H9 (cell line): ENCODE results near the gene ZFAND3. TPM values are rescaled to one million over a fixed set of nuclear protein-coding genes. Genes with fewer than 3 reads are reported as not detected.
A peak's percentile ranks its signal among the peaks of the same experiment; 100 is the strongest.

ENCODE experiments used
- DNase-seq: peaks from one replicate; pipeline ENCODE4 v3.0.0-alpha.2; 2017
- H2AFZ ChIP-seq: one replicate; pipeline ENCODE4 v1.6.1; 2013; ENCODE audit warnings: mild to moderate bottlenecking, low read length, control low read depth, moderate library complexity
- H2AK5ac ChIP-seq: 2 replicates; pipeline ENCODE4 v1.6.1; 2013; ENCODE audit warnings: low read length, control low read depth, mixed read lengths; ENCODE audit not compliant: insufficient read length
- H2BK120ac ChIP-seq: one replicate; pipeline ENCODE4 v1.6.1; 2013; ENCODE audit warnings: low read depth, mild to moderate bottlenecking, low read length, control low read depth, inconsistent platforms; ENCODE audit not compliant: poor library complexity, severe bottlenecking
- H2BK12ac ChIP-seq: 2 replicates; pipeline ENCODE4 v1.6.1; 2013; ENCODE audit warnings: low read length, control low read depth, mixed read lengths, low read depth; ENCODE audit not compliant: insufficient read length
- H2BK15ac ChIP-seq: 2 replicates; pipeline ENCODE4 v1.6.1; 2013; ENCODE audit warnings: low read depth, low read length, control low read depth
- H2BK20ac ChIP-seq: one replicate; pipeline ENCODE4 v1.6.1; 2013; ENCODE audit warnings: low read depth, mild to moderate bottlenecking, low read length, control low read depth, inconsistent platforms; ENCODE audit not compliant: poor library complexity, severe bottlenecking
- H2BK5ac ChIP-seq: 2 replicates; pipeline ENCODE4 v1.6.1; 2013; ENCODE audit warnings: low read length, control low read depth, mixed read lengths; ENCODE audit not compliant: insufficient read length
- H3K14ac ChIP-seq: 2 replicates; pipeline ENCODE4 v1.6.1; 2013; ENCODE audit warnings: low read length, control low read depth; ENCODE audit not compliant: insufficient read depth
- H3K18ac ChIP-seq: 2 replicates; pipeline ENCODE4 v1.6.1; 2013; ENCODE audit warnings: low read depth, mild to moderate bottlenecking, mixed read lengths, low read length, control low read depth; ENCODE audit not compliant: insufficient read length
- H3K23ac ChIP-seq: 2 replicates; pipeline ENCODE4 v1.6.1; 2013; ENCODE audit warnings: low read length, control low read depth, mixed read lengths, low read depth; ENCODE audit not compliant: insufficient read length
- H3K23me2 ChIP-seq: 2 replicates; pipeline ENCODE4 v1.6.1; 2013; ENCODE audit warnings: low read depth, mild to moderate bottlenecking, mixed read lengths, low read length, control low read depth; ENCODE audit not compliant: insufficient read length, poor library complexity, severe bottlenecking
- H3K27ac ChIP-seq: 2 replicates; pipeline ENCODE4 v1.5.1; 2013; ENCODE audit warnings: low read length, control low read depth, mixed read lengths, low read depth; ENCODE audit not compliant: insufficient read length
- H3K27me3 ChIP-seq: 2 replicates; pipeline ENCODE4 v1.6.1; 2013; ENCODE audit warnings: low read length, control low read depth, inconsistent platforms; ENCODE audit not compliant: insufficient read depth
- H3K4ac ChIP-seq: 2 replicates; pipeline ENCODE4 v1.6.1; 2013; ENCODE audit warnings: low read depth, mild to moderate bottlenecking, control low read depth, inconsistent platforms, low read length, moderate library complexity
- H3K4me1 ChIP-seq: 2 replicates; pipeline ENCODE4 v1.6.1; 2013; ENCODE audit warnings: low read length, control low read depth, inconsistent platforms; ENCODE audit not compliant: insufficient read depth
- H3K4me2 ChIP-seq: 2 replicates; pipeline ENCODE4 v1.6.1; 2013; ENCODE audit warnings: low read length, control low read depth, mixed read lengths; ENCODE audit not compliant: insufficient read length, insufficient read depth
- H3K56ac ChIP-seq: 2 replicates; pipeline ENCODE4 v1.6.1; 2013; ENCODE audit warnings: low read depth, mild to moderate bottlenecking, mixed read lengths, low read length, control low read depth; ENCODE audit not compliant: insufficient read length
- H3K79me1 ChIP-seq: 2 replicates; pipeline ENCODE4 v1.6.1; 2013; ENCODE audit warnings: low read depth, mild to moderate bottlenecking, moderate library complexity, low read length, control low read depth, inconsistent platforms; ENCODE audit not compliant: insufficient read depth, poor library complexity, severe bottlenecking
- H3K79me2 ChIP-seq: 2 replicates; pipeline ENCODE4 v1.6.1; 2013; ENCODE audit warnings: low read length, control low read depth, inconsistent platforms; ENCODE audit not compliant: insufficient read depth
- H3K9ac ChIP-seq: 2 replicates; pipeline ENCODE4 v1.6.1; 2013; ENCODE audit warnings: low read length, control low read depth, mixed read lengths; ENCODE audit not compliant: insufficient read length; ENCODE audit errors: extremely low read depth
- H3K9me3 ChIP-seq: one replicate; pipeline ENCODE4 v1.6.1; 2013; ENCODE audit warnings: low read depth, low read length, inconsistent platforms; ENCODE audit not compliant: control insufficient read depth
- H3T11ph ChIP-seq: one replicate; pipeline ENCODE4 v1.6.1; 2013; ENCODE audit warnings: mild to moderate bottlenecking, low read length, control low read depth, inconsistent platforms
- H4K20me1 ChIP-seq: one replicate; pipeline ENCODE4 v1.6.1; 2013; ENCODE audit not compliant: control insufficient read depth, insufficient read length, insufficient read depth
- H4K5ac ChIP-seq: 2 replicates; pipeline ENCODE4 v1.6.1; 2013; ENCODE audit warnings: low read depth, mild to moderate bottlenecking, mixed read lengths, low read length, control low read depth; ENCODE audit not compliant: insufficient read length
- H4K8ac ChIP-seq: replicated peaks from 2 replicates; pipeline ENCODE4 v1.6.1; 2013; ENCODE audit warnings: low read length, control low read depth, mixed read lengths, low read depth; ENCODE audit not compliant: insufficient read length
- H4K91ac ChIP-seq: 2 replicates; pipeline ENCODE4 v1.6.1; 2013; ENCODE audit warnings: low read depth, mild to moderate bottlenecking, moderate library complexity, mixed read lengths, low read length, control low read depth; ENCODE audit not compliant: insufficient read length
- H3K27ac Mint-ChIP-seq, 3 experiments: 2 replicates in 2 of 3; 3 replicates in 1 of 3; pipeline ENCODE4 v1.8.0; 2020 to 2021; ENCODE audit warnings: mixed read lengths in 3 of 3, mild to moderate bottlenecking in 1 of 3, moderate library complexity in 1 of 3
- H3K27me3 Mint-ChIP-seq: 2 replicates; pipeline ENCODE4 v1.8.0; 2021; ENCODE audit warnings: low read depth, mild to moderate bottlenecking, moderate library complexity, mixed read lengths
- H3K36me3 Mint-ChIP-seq, 3 experiments: 2 replicates in 2 of 3; 3 replicates in 1 of 3; pipeline ENCODE4 v1.8.0; 2020 to 2021; ENCODE audit warnings: low read depth in 3 of 3, mixed read lengths in 3 of 3; ENCODE audit not compliant: insufficient read depth in 1 of 3
- H3K4me1 Mint-ChIP-seq, 2 experiments: 2 replicates each; pipeline ENCODE4 v1.8.0; 2020; ENCODE audit warnings: mixed read lengths in 2 of 2
- H3K4me3 Mint-ChIP-seq, 2 experiments: 2 replicates in 1 of 2; 3 replicates in 1 of 2; pipeline ENCODE4 v1.8.0; 2020 to 2021; ENCODE audit warnings: mild to moderate bottlenecking in 2 of 2, mixed read lengths in 2 of 2, moderate library complexity in 1 of 2
- H3K9me3 Mint-ChIP-seq, 2 experiments: 2 replicates in 1 of 2; 3 replicates in 1 of 2; pipeline ENCODE4 v1.8.0; 2020; ENCODE audit warnings: mild to moderate bottlenecking in 2 of 2, mixed read lengths in 2 of 2, moderate library complexity in 1 of 2
- CTCF ChIP-seq: fragments of 200-600 bp; sonication (generic); conservative IDR thresholded peaks from 3 replicates; pipeline ENCODE4 v1.8.0; 2021; ENCODE audit warnings: antibody characterized with exemption, mild to moderate bottlenecking
- WGBS: extraction: QIAGEN DNeasy Blood & Tissue Kit; methylation state at CpG from one replicate; pipeline ENCODE4 v1.1.7; 2013; ENCODE audit warnings: missing lambda C conversion rate, low lambda C conversion rate, mixed read lengths; ENCODE audit not compliant: insufficient read length; ENCODE audit errors: extremely low coverage; 5-methylcytosine and 5-hydroxymethylcytosine counted together
- total RNA-seq: library from RNA; stranded (reverse); gene quantifications from 2 replicates; pipeline ENCODE4 v1.2.1, GENCODE V29; 2021

Gene ZFAND3
- total RNA-seq, 1 experiment from 2014 or later, result 57.7 TPM

- H2AFZ ChIP-seq, result no peak overlapping the region
- H2BK5ac ChIP-seq, result no peak overlapping the region
- H3K23ac ChIP-seq, result no peak overlapping the region
- H3K27me3 Mint-ChIP-seq, result no peaks in the 10 kb centered on the region
- no peak overlapping the region for H3T11ph ChIP-seq
- peaks cover 18 to 26% of the 10 kb centered on the region in 2 experiments for H3K4me1 Mint-ChIP-seq
- H3K9me3 ChIP-seq, result no peaks in the 10 kb centered on the region
- no peak overlapping the region for H3K14ac ChIP-seq
- no peak overlapping the region for H3K27ac ChIP-seq
- H3K36me3 Mint-ChIP-seq, result no peaks in the 10 kb centered on the region; a peak in 1 of 7 replicates
- H4K91ac ChIP-seq, result no peak overlapping the region
- H3K4me3 Mint-ChIP-seq, result no peak overlapping the region
- no peak overlapping the region for H3K4ac ChIP-seq
- no peaks in the 10 kb centered on the region for H4K20me1 ChIP-seq
- H4K8ac ChIP-seq, result no peak overlapping the region
- H2BK15ac ChIP-seq, result no peak overlapping the region
- peak overlapping the region in 1 of 3 experiments; percentile 6; a peak in 2 of 7 replicates for H3K27ac Mint-ChIP-seq
- TF ChIP-seq CTCF, result no peak
- no peak overlapping the region for H3K18ac ChIP-seq
- no peaks in the 10 kb centered on the region for H3K79me1 ChIP-seq
- H2BK120ac ChIP-seq, result no peak overlapping the region
- no peak overlapping the region for H3K56ac ChIP-seq
- DNase-seq, result no peak
- H4K5ac ChIP-seq, result no peak overlapping the region
- no peaks in the 10 kb centered on the region for H3K79me2 ChIP-seq
- no peak overlapping the region for H3K4me2 ChIP-seq
- no peak overlapping the region for H3K9ac ChIP-seq
- H3K23me2 ChIP-seq, result no peaks in the 10 kb centered on the region
- H3K9me3 Mint-ChIP-seq, result no peaks in the 10 kb centered on the region; a peak in 1 of 5 replicates
- H2AK5ac ChIP-seq, result no peak overlapping the region
- WGBS, result no CpG with 5 or more reads among the region's 4 CpGs
- no peak overlapping the region for H2BK12ac ChIP-seq
- H2BK20ac ChIP-seq, result no peak overlapping the region
- no peaks in the 10 kb centered on the region for H3K4me1 ChIP-seq
- H3K27me3 ChIP-seq, result no peaks in the 10 kb centered on the region
These were observed 259.1 kb downstream of the ZFAND3 start for GRCh38 chr6:38078671-38079070.
